Measurements from ENCODE around the gene GNG4.
"Not testable (repeated sequence)": the region's sequence is repeated elsewhere in the genome, so short reads cannot be mapped to it uniquely, and the experiment has no call there.

GNG4 gene

GRCh38 chr1:235588916-235589515, 60.6 kb downstream of the GNG4 start:
- no peak for DNase-seq
- ATAC-seq = no peak
- no peak overlapping the region for H3K4me3 Mint-ChIP-seq
- peaks cover 13 to 37% of the 10 kb centered on the region in 2 donors for H3K9me3 Mint-ChIP-seq
- peaks cover 36% of the 10 kb centered on the region for H3K27me3 Mint-ChIP-seq
- H3K27ac Mint-ChIP-seq = peak overlapping the region in 1 of 2 donors; percentile 42
- H3K4me1 Mint-ChIP-seq = peaks cover 7% of the 10 kb centered on the region

DNA sequence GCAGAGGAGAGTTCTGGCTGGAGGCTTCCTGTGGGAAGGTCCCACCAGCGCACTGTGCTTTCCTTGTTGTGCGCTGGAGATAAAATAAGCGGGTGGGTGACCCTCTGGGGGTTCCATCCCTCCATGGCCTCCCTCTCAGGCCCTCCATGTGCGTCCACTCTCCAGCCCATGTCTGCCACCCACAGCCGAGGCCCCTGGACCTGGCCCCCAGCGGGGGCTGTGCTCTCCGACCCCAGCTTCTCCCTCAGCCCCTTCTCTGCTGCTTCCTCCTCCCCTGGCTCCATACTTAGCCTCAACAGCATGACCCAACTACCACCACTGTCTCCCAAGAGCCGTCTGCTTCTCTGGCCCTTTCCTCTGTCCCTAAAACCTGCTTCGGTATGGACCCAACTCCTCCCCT, 61.4 kb downstream of the GNG4 start:
- Mint-ChIP-seq H3K27ac (peak overlapping the region in 1 of 2 donors; percentile 31), H3K27me3 (peaks cover 27% of the 10 kb centered on the region), H3K9me3 (peaks cover 13 to 37% of the 10 kb centered on the region in 2 donors), H3K4me1 (no peaks in the 10 kb centered on the region), H3K4me3 (no peak overlapping the region)
- DNase-seq (no peak), ATAC-seq (no peak)

DNA sequence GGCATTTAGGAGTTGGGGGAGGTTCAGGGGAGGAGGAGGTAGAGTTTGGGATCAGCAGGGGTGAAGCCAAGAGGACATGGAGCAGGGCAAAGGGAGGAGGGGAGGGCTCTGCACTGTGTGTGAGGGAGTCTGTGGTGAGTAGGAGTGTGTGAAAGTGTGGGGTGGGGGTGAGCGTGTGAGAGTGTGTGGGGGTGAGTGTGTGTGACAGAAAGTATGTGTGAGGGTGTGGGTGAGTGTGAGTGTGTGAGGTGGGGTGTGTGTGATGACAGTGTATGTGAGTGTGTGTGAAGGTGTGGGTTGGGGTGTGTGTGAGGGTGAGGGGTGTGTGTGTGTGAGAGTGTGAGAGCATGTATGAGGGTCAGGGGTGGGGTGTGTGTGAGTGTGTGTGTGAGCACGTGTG, 62.6 kb downstream of the GNG4 start:
- Mint-ChIP-seq H3K27ac (peak overlapping the region in 1 of 2 donors; percentile 13), H3K4me3 (no peak overlapping the region), H3K9me3 (peaks cover 13 to 37% of the 10 kb centered on the region in 2 donors), H3K4me1 (no peaks in the 10 kb centered on the region), H3K27me3 (peaks cover 18% of the 10 kb centered on the region)
- DNase-seq = no peak
- peak; percentile 35 for ATAC-seq

GRCh38 chr1:235586413-235586812, 63.2 kb downstream of the GNG4 start:
- peaks cover 13% of the 10 kb centered on the region for H3K27me3 Mint-ChIP-seq

GRCh38 chr1:235584973-235585372, 64.6 kb downstream of the GNG4 start:
- H3K4me1 Mint-ChIP-seq = no peaks in the 10 kb centered on the region
- no peak overlapping the region for H3K4me3 Mint-ChIP-seq
- no peak overlapping the region for H3K27ac Mint-ChIP-seq
- peaks cover 16 to 34% of the 10 kb centered on the region in 2 donors for H3K9me3 Mint-ChIP-seq
- DNase-seq (no peak), ATAC-seq (no peak)
- peaks cover 10% of the 10 kb centered on the region for H3K27me3 Mint-ChIP-seq

More at GRCh38 chr1:235586413-235586812, 63.2 kb downstream of the GNG4 start:
- H3K9me3 Mint-ChIP-seq = peaks cover 13 to 37% of the 10 kb centered on the region in 2 donors
- ATAC-seq (no peak), DNase-seq (no peak)
- no peak overlapping the region for H3K4me3 Mint-ChIP-seq
- H3K27ac Mint-ChIP-seq = peak overlapping the region in 1 of 2 donors; percentile 13
- H3K4me1 Mint-ChIP-seq = no peaks in the 10 kb centered on the region

DNA sequence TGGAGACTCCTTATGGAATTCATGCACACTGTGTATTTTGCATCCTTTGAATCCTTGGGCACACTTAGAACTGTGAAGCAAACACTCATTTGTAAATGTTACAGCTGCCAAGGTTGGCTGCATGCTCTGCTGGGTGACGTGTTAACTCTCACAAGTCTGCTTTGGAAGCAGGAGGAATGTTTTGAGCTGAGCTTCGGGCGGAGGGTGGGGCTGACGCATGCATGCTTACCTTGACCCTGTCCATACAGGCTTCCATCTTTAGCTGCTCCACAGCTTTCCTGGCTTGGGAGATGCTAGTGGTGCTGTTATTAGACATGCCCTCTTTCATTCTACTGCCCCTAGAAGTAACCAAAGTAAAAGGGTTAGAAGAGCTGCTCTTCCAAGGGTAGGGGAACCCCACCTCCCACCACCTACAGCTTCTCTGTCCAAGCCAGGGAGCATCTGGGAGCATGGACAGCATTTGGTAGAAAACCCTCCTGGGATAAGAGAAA, 66.0 kb downstream of the GNG4 start:
- no peaks in the 10 kb centered on the region for H3K4me1 Mint-ChIP-seq
- DNase-seq (no peak), ATAC-seq (no peak)
- H3K9me3 Mint-ChIP-seq = peaks cover 9 to 20% of the 10 kb centered on the region in 2 donors
- no peak overlapping the region for H3K27ac Mint-ChIP-seq
- H3K4me3 Mint-ChIP-seq = no peak overlapping the region
- peaks cover 10% of the 10 kb centered on the region for H3K27me3 Mint-ChIP-seq

- peaks cover 5 to 6% of the 10 kb centered on the region in 2 donors for H3K9me3 Mint-ChIP-seq
- peaks cover 10% of the 10 kb centered on the region for H3K27me3 Mint-ChIP-seq
- no peak for ATAC-seq
Observed at GRCh38 chr1:235582130-235582529, 67.5 kb downstream of the GNG4 start.

DNA sequence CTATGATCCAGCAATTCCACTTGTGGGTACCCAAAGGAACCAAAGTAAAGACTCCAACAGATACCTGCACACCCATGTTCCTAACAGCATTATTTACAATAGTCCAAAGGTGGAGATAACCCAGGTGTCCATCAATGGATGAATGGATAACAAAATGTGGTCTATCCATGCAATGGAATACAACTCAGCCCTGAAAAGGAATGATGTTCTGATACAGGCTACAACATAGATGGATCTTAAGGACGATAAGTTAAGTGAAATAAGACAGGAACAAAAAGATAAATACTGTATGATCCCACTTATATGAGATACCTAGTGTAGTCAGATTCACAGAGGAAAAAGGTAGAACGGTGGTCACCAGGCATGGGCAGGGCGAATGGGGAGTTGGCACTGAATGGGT, 69.7 kb downstream of the GNG4 start:
- ATAC-seq (no peak), DNase-seq (no peak)

More at GRCh38 chr1:235582130-235582529, 67.5 kb downstream of the GNG4 start:
- no peaks in the 10 kb centered on the region for H3K4me1 Mint-ChIP-seq
- DNase-seq = no peak
- no peak overlapping the region for H3K4me3 Mint-ChIP-seq
- H3K27ac Mint-ChIP-seq = peak overlapping the region in 1 of 2 donors; percentile 25

DNA sequence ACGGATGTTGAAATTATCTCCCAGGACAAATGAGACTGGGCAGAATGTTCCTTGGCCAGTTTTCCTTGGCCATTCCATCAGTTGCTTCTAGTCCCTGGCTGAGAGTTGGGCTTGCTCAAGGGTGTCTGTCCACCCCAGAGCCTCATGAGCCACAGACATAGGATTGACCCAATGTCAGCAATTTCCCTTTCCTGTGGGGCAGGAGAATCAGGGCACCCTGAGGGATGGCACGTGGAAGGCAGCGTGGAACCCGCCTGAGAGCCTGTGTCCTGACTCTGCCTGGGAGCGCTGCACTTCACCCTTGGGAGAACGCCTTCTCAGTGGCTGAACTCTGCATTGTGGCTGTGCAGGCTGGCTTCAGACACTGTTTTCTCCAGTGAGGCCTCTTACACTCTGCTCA, 74.0 kb downstream of the GNG4 start:
- ATAC-seq = no peak
- Mint-ChIP-seq H3K9me3 (peaks cover 0 to 5% of the 10 kb centered on the region in 2 donors), H3K27me3 (no peaks in the 10 kb centered on the region), H3K27ac (no peak overlapping the region), H3K4me3 (no peak overlapping the region), H3K4me1 (no peaks in the 10 kb centered on the region)
- no peak for DNase-seq

More for the DNA sequence above, 69.7 kb downstream of the GNG4 start:
- Mint-ChIP-seq H3K4me3 (no peak overlapping the region), H3K9me3 (peaks cover 0 to 5% of the 10 kb centered on the region in 2 donors), H3K4me1 (no peaks in the 10 kb centered on the region), H3K27me3 (no peaks in the 10 kb centered on the region), H3K27ac (no peak overlapping the region)

GRCh38 chr1:235573880-235574279, 75.7 kb downstream of the GNG4 start:
- no peaks in the 10 kb centered on the region for H3K27me3 Mint-ChIP-seq
- no peak for ATAC-seq

GRCh38 chr1:235572971-235573370, 76.6 kb downstream of the GNG4 start:
- not testable (repeated sequence) for H3K27me3 Mint-ChIP-seq, H3K27ac Mint-ChIP-seq, H3K4me3 Mint-ChIP-seq, H3K4me1 Mint-ChIP-seq, ATAC-seq, DNase-seq, H3K9me3 Mint-ChIP-seq

More at GRCh38 chr1:235573880-235574279, 75.7 kb downstream of the GNG4 start:
- Mint-ChIP-seq H3K4me1 (no peaks in the 10 kb centered on the region), H3K4me3 (no peak overlapping the region), H3K9me3 (no peaks in the 10 kb centered on the region), H3K27ac (no peak overlapping the region)
- DNase-seq = no peak

DNA sequence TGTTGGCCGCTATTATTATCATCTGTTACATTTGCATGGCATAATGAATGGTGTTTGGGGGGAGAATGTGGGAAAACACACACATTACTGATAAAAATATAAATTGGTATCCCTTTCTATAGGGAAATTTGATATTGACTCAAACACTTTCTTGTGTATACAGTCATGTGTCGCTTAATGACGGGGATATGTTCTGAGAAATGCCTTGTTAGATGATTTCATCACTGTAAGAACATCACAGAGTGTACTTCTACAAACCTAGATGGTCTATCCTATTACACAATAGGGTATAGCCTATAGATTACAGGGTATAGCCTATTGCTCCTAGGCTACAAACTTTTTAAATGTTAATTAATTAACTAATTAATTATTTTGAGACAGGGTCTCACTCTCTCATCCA, 78.1 kb downstream of the GNG4 start:
- no peak overlapping the region for H3K27ac Mint-ChIP-seq
- DNase-seq (no peak), ATAC-seq (no peak)
- peaks cover 13% of the 10 kb centered on the region for H3K4me1 Mint-ChIP-seq
- H3K27me3 Mint-ChIP-seq = no peaks in the 10 kb centered on the region
- no peak overlapping the region for H3K4me3 Mint-ChIP-seq
- no peaks in the 10 kb centered on the region for H3K9me3 Mint-ChIP-seq

DNA sequence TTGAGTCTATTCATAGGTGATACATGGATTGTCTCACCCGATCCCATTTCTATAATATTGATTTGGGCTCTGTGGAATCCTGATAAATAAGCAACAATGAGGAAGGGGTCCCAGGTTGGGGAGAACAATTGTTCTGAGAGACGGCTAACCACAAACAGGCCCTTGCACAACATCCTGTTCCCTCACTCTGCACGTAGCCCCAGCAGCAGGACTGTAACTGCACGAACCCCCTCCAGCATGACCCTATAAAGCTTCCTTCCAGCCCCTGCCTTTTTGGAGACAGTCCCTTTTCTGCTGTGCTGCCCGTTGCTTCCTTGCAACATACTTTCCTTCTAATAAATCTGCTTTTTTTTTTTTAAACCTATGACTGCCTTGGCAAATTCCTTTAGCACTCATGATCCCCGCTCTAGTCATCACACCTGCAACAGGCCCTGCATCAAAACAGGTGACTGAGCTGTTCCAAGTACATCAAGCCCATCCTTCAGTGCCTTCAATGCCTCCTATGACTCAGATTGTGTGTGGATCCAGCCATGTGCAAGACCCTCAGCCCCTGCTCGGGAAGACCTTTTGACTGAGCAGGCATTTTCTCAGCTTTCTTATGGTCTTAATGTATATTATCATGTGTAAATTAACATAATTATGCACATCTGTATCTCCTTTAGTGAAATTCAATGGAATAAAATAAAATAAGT, 81.6 kb downstream of the GNG4 start:
- H3K9me3 Mint-ChIP-seq = no peaks in the 10 kb centered on the region
- H3K27ac Mint-ChIP-seq = peak overlapping the region in 1 of 2 donors; percentile 22
- DNase-seq = peak in 1 of 2 donors; percentile 7
- H3K27me3 Mint-ChIP-seq = no peaks in the 10 kb centered on the region
- no peak overlapping the region for H3K4me3 Mint-ChIP-seq
- peaks cover 13% of the 10 kb centered on the region for H3K4me1 Mint-ChIP-seq
- ATAC-seq = peak; percentile 74

GRCh38 chr1:235566084-235566483, 83.5 kb downstream of the GNG4 start:
- no peak overlapping the region for H3K4me3 Mint-ChIP-seq
- H3K9me3 Mint-ChIP-seq = no peaks in the 10 kb centered on the region
- no peak for DNase-seq
- ATAC-seq = no peak
- no peaks in the 10 kb centered on the region for H3K27me3 Mint-ChIP-seq
- no peak overlapping the region for H3K27ac Mint-ChIP-seq
- H3K4me1 Mint-ChIP-seq = peaks cover 13% of the 10 kb centered on the region

GRCh38 chr1:235563513-235564061, 86.0 kb downstream of the GNG4 start:
- ATAC-seq (no peak), DNase-seq (no peak)
- H3K27me3 Mint-ChIP-seq = no peaks in the 10 kb centered on the region
- no peaks in the 10 kb centered on the region for H3K9me3 Mint-ChIP-seq
- H3K4me3 Mint-ChIP-seq = no peak overlapping the region
- no peak overlapping the region for H3K27ac Mint-ChIP-seq
- H3K4me1 Mint-ChIP-seq = peaks cover 13% of the 10 kb centered on the region

DNA sequence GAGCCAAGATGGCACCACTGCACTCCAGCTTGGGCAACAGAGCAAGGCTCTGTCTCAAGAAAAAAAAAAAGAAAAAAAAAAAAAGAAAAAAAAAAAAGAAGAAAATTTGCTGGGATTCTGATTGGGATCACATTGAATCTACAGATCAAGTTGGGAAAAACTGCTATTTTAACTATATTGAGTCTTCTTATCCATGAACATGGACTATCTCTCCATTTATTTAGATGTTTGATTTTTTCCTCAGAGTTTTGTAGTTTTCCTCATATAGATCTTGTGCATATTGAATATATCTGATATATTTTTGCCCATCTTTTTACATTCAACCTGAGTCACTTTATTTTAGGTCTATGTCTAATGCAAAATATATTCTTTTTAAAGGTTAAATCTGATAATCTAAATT, 87.0 kb downstream of the GNG4 start:
- H3K27me3 Mint-ChIP-seq = no peaks in the 10 kb centered on the region

More for the DNA sequence above, 87.0 kb downstream of the GNG4 start:
- Mint-ChIP-seq H3K4me3 (no peak overlapping the region), H3K4me1 (peaks cover 5% of the 10 kb centered on the region), H3K9me3 (no peaks in the 10 kb centered on the region), H3K27ac (no peak overlapping the region)
- DNase-seq (no peak), ATAC-seq (no peak)
